ENCODE data around the gene CCNL2. TPM values are rescaled to one million over a fixed set of nuclear protein-coding genes. Genes with fewer than 3 reads are reported as not detected.

Gene CCNL2
- polyA plus RNA-seq, 1 donor: 353 TPM

GRCh38 chr1:1358433-1359271, 40.5 kb downstream of the CCNL2 start, which contains the start of gene MXRA8:
Gene MXRA8 (minus strand): TSS chr1:1358555. CDS start chr1:1358504, 51 bp downstream.
- DNase-seq: peak; percentile 69

- DNase-seq: no peak
Measured at GRCh38 chr1:1357871-1358432, 41.2 kb downstream of the CCNL2 start.

- DNase-seq: no peak
Measured at GRCh38 chr1:1356796-1357401, 42.2 kb downstream of the CCNL2 start.

GRCh38 chr1:1356166-1356795, 42.9 kb downstream of the CCNL2 start:
- no peak for DNase-seq

GRCh38 chr1:1355416-1355815, 43.7 kb downstream of the CCNL2 start:
- DNase-seq: no peak

- DNase-seq: no peak
Measured at GRCh38 chr1:1354271-1355247, 44.6 kb downstream of the CCNL2 start.

GRCh38 chr1:1353389-1354151, 45.6 kb downstream of the CCNL2 start:
- no peak for DNase-seq

GRCh38 chr1:1352786-1353388, 46.2 kb downstream of the CCNL2 start:
- DNase-seq: no peak

- no peak for DNase-seq
Measured at GRCh38 chr1:1351511-1352427, 47.4 kb downstream of the CCNL2 start.

GRCh38 chr1:1349256-1350012, 49.7 kb downstream of the CCNL2 start, which contains the start of gene DVL1:
Gene DVL1 (minus strand): TSS chr1:1349418. CDS start chr1:1349065, 353 bp downstream.
- peak; percentile 72 for DNase-seq

GRCh38 chr1:1348420-1349255, 50.5 kb downstream of the CCNL2 start:
- DNase-seq: no peak

GRCh38 chr1:1347663-1348419, 51.3 kb downstream of the CCNL2 start:
- DNase-seq: no peak

GRCh38 chr1:1347026-1347595, 52.0 kb downstream of the CCNL2 start:
- DNase-seq: no peak

- DNase-seq: no peak
Measured at GRCh38 chr1:1346501-1346890, 52.6 kb downstream of the CCNL2 start.

- DNase-seq: no peak
Measured at GRCh38 chr1:1345860-1346500, 53.2 kb downstream of the CCNL2 start.

- no peak for DNase-seq
Measured at GRCh38 chr1:1345384-1345783, 53.8 kb downstream of the CCNL2 start.

Data from left kidney (tissue), 2 donors.